LNCAP (cell line): Measurements from ENCODE around the gene CPA5.

Source experiments
- TF ChIP-seq, protein P1 (sequence below): fragments of 450-650 bp; IDR thresholded peaks from 2 replicates; pipeline ENCODE4 v1.5.1; 2017; ENCODE audit warnings: mild to moderate bottlenecking

CPA5 gene

DNA sequence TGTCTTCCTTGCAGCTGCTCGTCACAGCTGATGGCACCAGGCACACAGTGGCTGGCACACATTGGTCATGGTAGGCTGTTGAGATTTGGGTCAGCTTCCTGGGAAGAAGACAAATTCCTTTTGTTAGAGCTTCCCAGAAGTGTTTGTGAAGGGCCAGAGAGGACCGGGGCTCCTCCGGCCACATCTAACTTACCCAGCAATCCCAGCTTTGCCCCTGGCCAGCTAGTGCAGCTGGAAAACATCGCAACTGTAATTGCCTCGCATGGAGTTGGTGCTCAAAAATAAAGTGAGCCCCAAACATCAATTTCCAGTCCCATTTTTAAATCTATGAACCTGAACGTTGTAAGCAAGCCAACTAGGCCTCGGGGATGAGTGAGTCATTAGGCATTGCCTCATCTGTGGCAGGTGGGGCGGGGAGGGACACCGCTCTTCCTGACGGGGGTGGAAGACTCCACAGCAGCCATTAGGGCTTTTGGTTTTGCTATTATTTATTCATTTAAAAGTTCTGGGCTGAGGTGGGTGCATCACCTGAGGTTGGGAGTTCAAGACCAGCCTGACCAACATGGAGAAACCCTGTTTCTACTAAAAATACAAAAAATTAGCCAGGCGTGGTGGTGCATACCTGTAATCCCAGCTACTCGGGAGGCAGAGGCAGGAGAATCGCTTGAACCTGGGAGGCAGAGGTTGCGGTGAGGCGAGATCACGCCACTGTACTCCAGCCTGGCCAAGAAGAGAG lies 12.4 kb downstream of the CPA5 start:
- TF ChIP-seq, protein P1, sequence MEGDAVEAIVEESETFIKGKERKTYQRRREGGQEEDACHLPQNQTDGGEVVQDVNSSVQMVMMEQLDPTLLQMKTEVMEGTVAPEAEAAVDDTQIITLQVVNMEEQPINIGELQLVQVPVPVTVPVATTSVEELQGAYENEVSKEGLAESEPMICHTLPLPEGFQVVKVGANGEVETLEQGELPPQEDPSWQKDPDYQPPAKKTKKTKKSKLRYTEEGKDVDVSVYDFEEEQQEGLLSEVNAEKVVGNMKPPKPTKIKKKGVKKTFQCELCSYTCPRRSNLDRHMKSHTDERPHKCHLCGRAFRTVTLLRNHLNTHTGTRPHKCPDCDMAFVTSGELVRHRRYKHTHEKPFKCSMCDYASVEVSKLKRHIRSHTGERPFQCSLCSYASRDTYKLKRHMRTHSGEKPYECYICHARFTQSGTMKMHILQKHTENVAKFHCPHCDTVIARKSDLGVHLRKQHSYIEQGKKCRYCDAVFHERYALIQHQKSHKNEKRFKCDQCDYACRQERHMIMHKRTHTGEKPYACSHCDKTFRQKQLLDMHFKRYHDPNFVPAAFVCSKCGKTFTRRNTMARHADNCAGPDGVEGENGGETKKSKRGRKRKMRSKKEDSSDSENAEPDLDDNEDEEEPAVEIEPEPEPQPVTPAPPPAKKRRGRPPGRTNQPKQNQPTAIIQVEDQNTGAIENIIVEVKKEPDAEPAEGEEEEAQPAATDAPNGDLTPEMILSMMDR: no peak

DNA sequence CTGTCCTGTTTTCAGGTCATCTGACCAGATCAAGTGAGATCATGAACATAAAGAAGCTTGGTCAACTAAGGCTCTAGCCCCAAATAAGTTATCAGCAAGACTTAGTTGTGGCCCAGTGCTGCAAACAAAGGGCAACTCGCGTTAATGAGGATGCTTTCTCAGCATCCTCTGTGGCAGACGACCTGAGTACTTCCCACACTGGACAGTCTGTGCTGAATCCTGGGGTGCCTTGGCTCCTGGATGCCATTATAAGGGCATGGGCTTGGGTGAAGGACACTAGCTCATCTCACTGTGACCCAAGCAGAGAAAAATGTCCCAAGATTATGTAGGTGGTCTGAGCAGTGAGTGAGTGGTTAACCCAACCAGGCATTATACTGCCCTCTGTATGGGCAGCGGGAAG lies 13.9 kb downstream of the CPA5 start:
- TF ChIP-seq, protein P1: no peak

DNA sequence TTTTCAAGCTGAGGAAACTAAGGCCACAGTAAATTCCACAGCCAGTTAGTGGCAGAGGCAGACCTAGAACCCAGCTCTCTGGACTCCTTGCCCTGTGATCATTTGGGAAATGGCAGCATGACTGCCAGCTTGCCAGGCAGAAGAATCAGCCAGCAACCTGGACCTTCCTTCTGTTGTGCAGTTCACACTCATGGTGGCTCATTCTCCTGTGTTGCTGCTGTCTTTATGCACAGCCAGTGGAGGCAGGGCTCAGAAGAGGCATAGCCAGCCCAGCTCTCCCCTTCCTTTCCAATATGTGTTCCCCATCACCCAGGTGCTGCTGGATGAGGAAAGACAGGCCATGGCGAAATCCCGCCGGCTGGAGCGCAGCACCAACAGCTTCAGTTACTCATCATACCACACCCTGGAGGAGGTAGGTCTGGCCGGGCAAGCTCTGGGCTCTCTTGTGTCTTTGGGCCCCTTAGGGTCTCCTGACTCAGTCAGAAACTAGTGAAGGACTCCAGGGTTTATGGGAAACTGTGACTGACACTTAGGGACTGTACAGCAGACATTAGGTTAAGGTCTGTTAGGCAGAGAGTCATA lies 14.8 kb downstream of the CPA5 start:
- TF ChIP-seq, protein P1: no peak

DNA sequence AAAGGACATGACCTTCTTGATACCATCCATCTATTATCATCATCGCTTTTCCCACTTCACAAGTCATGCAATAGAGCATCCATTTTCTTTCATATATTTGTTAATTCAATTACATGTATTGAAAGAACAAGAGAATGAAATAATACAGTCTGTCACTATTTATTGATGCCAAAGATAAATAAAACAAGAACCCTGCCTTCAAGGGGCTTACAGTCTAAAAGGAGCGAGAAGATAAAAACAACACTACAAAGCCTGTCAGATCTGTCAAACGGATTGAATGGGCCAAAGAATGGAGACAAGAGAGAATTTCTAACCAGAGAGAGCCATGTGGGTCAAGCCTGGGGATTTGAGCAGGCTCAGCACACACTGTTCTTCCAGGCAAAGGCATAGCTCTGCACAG lies 15.9 kb downstream of the CPA5 start:
- TF ChIP-seq, protein P1: no peak

DNA sequence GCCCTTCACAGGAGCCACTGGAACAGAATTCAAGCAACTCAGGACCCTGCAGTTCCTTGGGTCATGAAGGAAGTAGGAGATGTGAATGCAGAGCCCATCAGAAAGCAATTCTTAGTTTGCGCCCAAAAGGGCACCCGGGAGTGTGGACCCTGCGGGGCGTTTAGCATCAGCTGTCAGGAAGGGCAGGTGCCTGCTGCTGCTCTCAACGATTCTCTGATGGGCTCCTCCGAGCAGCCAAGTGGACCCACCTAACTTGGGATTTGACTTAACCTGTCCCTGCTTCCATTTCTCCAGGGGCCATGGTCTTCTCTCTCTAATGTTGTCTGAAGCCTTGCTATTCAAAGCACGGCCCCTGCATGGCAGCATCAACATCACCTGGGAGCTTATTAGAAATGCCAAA lies 17.1 kb downstream of the CPA5 start:
- TF ChIP-seq, protein P1: no peak

DNA sequence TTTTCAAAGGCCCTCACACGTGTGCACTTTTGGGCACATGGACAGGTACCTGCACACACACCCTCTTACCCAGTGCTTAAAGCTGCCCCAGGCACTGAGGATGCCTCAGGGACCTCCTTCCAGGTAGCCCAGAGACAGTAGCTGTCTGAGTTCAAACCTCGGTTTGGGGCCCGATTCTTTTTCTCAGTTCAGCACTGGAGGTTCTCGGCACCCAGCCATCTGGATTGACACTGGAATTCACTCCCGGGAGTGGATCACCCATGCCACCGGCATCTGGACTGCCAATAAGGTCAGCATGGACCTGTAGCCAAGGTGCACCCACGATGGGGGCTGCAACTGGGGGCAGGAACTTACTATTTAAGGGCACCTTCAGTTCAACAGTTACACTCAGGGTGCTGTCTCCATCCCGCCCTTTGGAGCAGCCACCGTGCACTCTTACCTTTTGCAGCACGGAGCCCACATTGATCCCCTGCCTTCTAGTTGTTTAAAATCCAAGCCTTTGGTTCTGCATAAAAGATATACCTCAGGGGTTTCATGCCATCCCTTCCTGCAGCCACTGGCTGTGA lies 17.7 kb downstream of the CPA5 start:
- TF ChIP-seq, protein P1: no peak

DNA sequence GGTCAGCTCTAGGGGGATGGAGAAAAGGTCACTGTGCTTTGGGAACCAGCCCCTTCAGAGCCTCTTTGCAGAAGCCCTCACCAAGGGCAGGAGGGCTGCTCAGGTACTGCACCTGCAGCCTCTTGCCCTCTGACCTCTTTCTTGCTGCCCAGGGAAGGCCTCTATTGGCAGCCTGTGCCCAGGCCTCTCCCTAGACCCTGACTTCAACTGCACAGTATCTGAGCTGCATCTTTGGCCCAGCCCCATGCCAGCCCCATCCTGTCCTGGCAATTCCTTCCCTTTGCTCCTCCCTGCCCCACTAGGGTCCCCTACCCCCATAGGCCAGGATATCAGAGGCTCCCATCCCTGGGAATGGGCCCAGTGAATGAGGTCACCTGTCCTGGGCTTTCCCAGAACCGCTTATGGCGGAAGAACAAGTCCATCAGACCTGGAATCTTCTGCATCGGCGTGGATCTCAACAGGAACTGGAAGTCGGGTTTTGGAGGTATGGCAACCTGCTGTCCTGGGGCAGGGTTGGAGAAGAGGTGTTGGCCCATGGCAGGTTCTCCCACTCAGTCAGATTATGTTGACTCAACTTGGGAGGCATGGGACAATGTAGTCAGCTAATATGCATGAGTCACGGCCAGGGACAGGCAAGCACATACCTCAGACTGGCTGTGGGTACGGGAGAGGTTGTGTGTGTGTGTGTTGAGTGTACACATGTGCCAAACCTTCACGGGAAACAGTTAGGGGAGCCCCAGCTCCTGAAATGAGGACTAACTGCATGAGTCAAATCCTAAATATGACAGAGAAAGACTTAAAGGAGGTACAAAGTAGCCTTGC lies 18.6 kb downstream of the CPA5 start:
- TF ChIP-seq, protein P1: no peak
